Measurements from ENCODE around the gene MYH7. TPM values are rescaled to one million over a fixed set of nuclear protein-coding genes. Genes with fewer than 3 reads are reported as not detected.
"Not testable (repeated sequence)": the region's sequence is repeated elsewhere in the genome, so short reads cannot be mapped to it uniquely, and the experiment has no call there.

MYH7 gene
- polyA plus RNA-seq, 1 donor (not counting 4 experiments of a cell fraction or from before 2014, with no cell fraction given) = not detected

GRCh38 chr14:23396126-23396525, 39.3 kb downstream of the MYH7 start:
- dilution Hi-C loops (cut with MboI; ENCODE audit: extremely low pct_ligation_motif_present, low sequenced_read_pairs) = no loop called here
- Histone ChIP-seq H3K9me1 (ENCODE audit: control insufficient read depth, extremely low read depth, insufficient read depth, low read length) (no peaks in the 10 kb centered on the region), H2AFZ (ENCODE audit: control insufficient read depth, low read length) (no peak overlapping the region), H3K9ac (ENCODE audit: control insufficient read depth, extremely low read depth, insufficient read depth, low read length) (no peak overlapping the region), H3K4me1 (ENCODE audit: control insufficient read depth, extremely low read depth, insufficient read depth, low read length) (no peaks in the 10 kb centered on the region), H3K27ac (ENCODE audit: control insufficient read depth, insufficient read depth, low read length) (no peak overlapping the region), H3K9me3 (ENCODE audit: control insufficient read depth, low read depth, low read length) (no peaks in the 10 kb centered on the region), H3K27me3 (ENCODE audit: control insufficient read depth, extremely low read depth, insufficient read depth, low read length) (peaks cover 9% of the 10 kb centered on the region), H3K36me3 (ENCODE audit: control insufficient read depth in 2 of 2, extremely low read depth in 1 of 2, insufficient read depth in 2 of 2, low read length in 2 of 2) (no peaks in the 10 kb centered on the region), H3K79me2 (ENCODE audit: control insufficient read depth, insufficient read depth, low read length) (no peaks in the 10 kb centered on the region), H4K20me1 (ENCODE audit: control insufficient read depth, extremely low read depth, insufficient read depth, low read length) (no peaks in the 10 kb centered on the region), H3K4me2 (ENCODE audit: control insufficient read depth, extremely low read depth, insufficient read depth, low read depth, low read length) (no peak overlapping the region), H3K4me3 (ENCODE audit: control insufficient read depth in 2 of 3, extremely low read depth in 1 of 3, insufficient read depth in 2 of 3, low read depth in 1 of 3, low read length in 3 of 3) (no peak overlapping the region)
- no peak for DNase-seq (ENCODE audit: low read depth, low spot score)
- FAIRE-seq = no peak
- no peak for TF ChIP-seq EZH2 (IDR thresholded peaks at IDR 0.05; ENCODE audit: low read length)
- no peak for TF ChIP-seq CTCF (optimal IDR thresholded peaks at IDR 0.05 in 1 of 3, IDR thresholded peaks at IDR 0.05 in 1 of 3, conservative IDR thresholded peaks at IDR 0.05 in 1 of 3; ENCODE audit: extremely low read depth in 1 of 3, insufficient read depth in 2 of 3, low read length in 3 of 3)

GRCh38 chr14:23392613-23393012, 42.8 kb downstream of the MYH7 start:
- Histone ChIP-seq H3K27ac (ENCODE audit: control insufficient read depth, insufficient read depth, low read length) (no peak overlapping the region), H3K36me3 (ENCODE audit: control insufficient read depth in 2 of 2, extremely low read depth in 1 of 2, insufficient read depth in 2 of 2, low read length in 2 of 2) (no peaks in the 10 kb centered on the region), H2AFZ (ENCODE audit: control insufficient read depth, low read length) (no peak overlapping the region), H3K4me3 (ENCODE audit: control insufficient read depth in 2 of 3, extremely low read depth in 1 of 3, insufficient read depth in 2 of 3, low read depth in 1 of 3, low read length in 3 of 3) (no peak overlapping the region), H3K9me1 (ENCODE audit: control insufficient read depth, extremely low read depth, insufficient read depth, low read length) (no peaks in the 10 kb centered on the region), H4K20me1 (ENCODE audit: control insufficient read depth, extremely low read depth, insufficient read depth, low read length) (no peaks in the 10 kb centered on the region), H3K9ac (ENCODE audit: control insufficient read depth, extremely low read depth, insufficient read depth, low read length) (no peak overlapping the region), H3K9me3 (ENCODE audit: control insufficient read depth, low read depth, low read length) (no peaks in the 10 kb centered on the region), H3K27me3 (ENCODE audit: control insufficient read depth, extremely low read depth, insufficient read depth, low read length) (peaks cover 9% of the 10 kb centered on the region), H3K4me2 (ENCODE audit: control insufficient read depth, extremely low read depth, insufficient read depth, low read depth, low read length) (no peak overlapping the region), H3K4me1 (ENCODE audit: control insufficient read depth, extremely low read depth, insufficient read depth, low read length) (no peaks in the 10 kb centered on the region), H3K79me2 (ENCODE audit: control insufficient read depth, insufficient read depth, low read length) (no peaks in the 10 kb centered on the region)
- TF ChIP-seq CTCF (optimal IDR thresholded peaks at IDR 0.05 in 1 of 3, IDR thresholded peaks at IDR 0.05 in 1 of 3, conservative IDR thresholded peaks at IDR 0.05 in 1 of 3; ENCODE audit: extremely low read depth in 1 of 3, insufficient read depth in 2 of 3, low read length in 3 of 3) (no peak), EZH2 (IDR thresholded peaks at IDR 0.05; ENCODE audit: low read length) (no peak)
- dilution Hi-C loops (cut with MboI; ENCODE audit: extremely low pct_ligation_motif_present, low sequenced_read_pairs) = no loop called here
- FAIRE-seq (no peak), DNase-seq (ENCODE audit: low read depth, low spot score) (no peak)

GRCh38 chr14:23389871-23390270, 45.6 kb downstream of the MYH7 start:
- H3K36me3 ChIP-seq (ENCODE audit: control insufficient read depth in 2 of 2, extremely low read depth in 1 of 2, insufficient read depth in 2 of 2, low read length in 2 of 2); H4K20me1 ChIP-seq (ENCODE audit: control insufficient read depth, extremely low read depth, insufficient read depth, low read length); FAIRE-seq; H3K9me1 ChIP-seq (ENCODE audit: control insufficient read depth, extremely low read depth, insufficient read depth, low read length); H3K27ac ChIP-seq (ENCODE audit: control insufficient read depth, insufficient read depth, low read length); DNase-seq (ENCODE audit: low read depth, low spot score); H3K27me3 ChIP-seq (ENCODE audit: control insufficient read depth, extremely low read depth, insufficient read depth, low read length); H3K4me1 ChIP-seq (ENCODE audit: control insufficient read depth, extremely low read depth, insufficient read depth, low read length); dilution Hi-C loops (cut with MboI; ENCODE audit: extremely low pct_ligation_motif_present, low sequenced_read_pairs); H3K79me2 ChIP-seq (ENCODE audit: control insufficient read depth, insufficient read depth, low read length); H3K9ac ChIP-seq (ENCODE audit: control insufficient read depth, extremely low read depth, insufficient read depth, low read length); H2AFZ ChIP-seq (ENCODE audit: control insufficient read depth, low read length); H3K4me3 ChIP-seq (ENCODE audit: control insufficient read depth in 2 of 3, extremely low read depth in 1 of 3, insufficient read depth in 2 of 3, low read depth in 1 of 3, low read length in 3 of 3); H3K9me3 ChIP-seq (ENCODE audit: control insufficient read depth, low read depth, low read length); H3K4me2 ChIP-seq (ENCODE audit: control insufficient read depth, extremely low read depth, insufficient read depth, low read depth, low read length): not testable (repeated sequence)
